HepG2 (cell line): Measurements from ENCODE around the gene ARID3C. TPM values are rescaled to one million over a fixed set of nuclear protein-coding genes. Genes with fewer than 3 reads are reported as not detected.
A peak's percentile ranks its signal among the peaks of the same experiment; 100 is the strongest.

Experiments used
- ELF1 ChIP-seq: sonication (generic); formaldehyde crosslinking; IDR thresholded peaks from 2 replicates; pipeline ENCODE4 v1.4.0; 2020; ENCODE audit warnings: missing genetic modification reagents
- KLF6 ChIP-seq: IDR thresholded peaks from 2 replicates; pipeline ENCODE4 v1.8.0; 2016; ENCODE audit warnings: missing biosample characterization, missing genetic modification reagents
- NFKB2 ChIP-seq: sonication (generic); formaldehyde crosslinking; IDR thresholded peaks from 2 replicates; pipeline ENCODE4 v1.4.0; 2020; ENCODE audit warnings: missing genetic modification reagents, borderline replicate concordance
- PHF21A ChIP-seq: sonication (generic); formaldehyde crosslinking; IDR thresholded peaks from 2 replicates; pipeline ENCODE4 v1.5.0; 2020; ENCODE audit warnings: mild to moderate bottlenecking, missing genetic modification reagents
- RXRB ChIP-seq: IDR thresholded peaks from 2 replicates; pipeline ENCODE4 v1.6.1; 2016; ENCODE audit warnings: borderline replicate concordance, missing genetic modification reagents, missing compliant biosample characterization
- SIX4 ChIP-seq: sonication (generic); formaldehyde crosslinking; IDR thresholded peaks from 2 replicates; pipeline ENCODE4 v1.4.0; 2020; ENCODE audit warnings: missing genetic modification reagents
- SMC3 ChIP-seq: IDR thresholded peaks from 2 replicates; pipeline ENCODE4 v1.6.1; 2011; ENCODE audit warnings: low read length, improper control_type of control experiment
- SOX13 ChIP-seq, 3 experiments: fragments of 450-650 bp in 1 of 3; sonication (generic) in 1 of 3; formaldehyde crosslinking in 1 of 3; IDR thresholded peaks in 2 of 3; conservative IDR thresholded peaks in 1 of 3; 2 replicates each; pipeline versions ENCODE4 v1.5.0 to v1.6.1; 2016 to 2020; ENCODE audit warnings: antibody characterized with exemption in 1 of 3, mild to moderate bottlenecking in 1 of 3, missing compliant biosample characterization in 1 of 3, missing genetic modification reagents in 1 of 3, moderate library complexity in 1 of 3
- SP1 ChIP-seq, 2 experiments: fragments of 450-650 bp in 1 of 2; sonication (generic) in 1 of 2; formaldehyde crosslinking in 1 of 2; IDR thresholded peaks; 2 replicates each; pipeline versions ENCODE4 v1.4.0 to v1.6.1; 2016 to 2020; ENCODE audit warnings: missing genetic modification reagents in 1 of 2
- SP2 ChIP-seq: sonication (generic); formaldehyde crosslinking; IDR thresholded peaks from 2 replicates; pipeline ENCODE4 v1.5.1; 2020; ENCODE audit warnings: mild to moderate bottlenecking, missing genetic modification reagents
- YEATS2 ChIP-seq: sonication (generic); formaldehyde crosslinking; IDR thresholded peaks from 2 replicates; pipeline ENCODE4 v1.4.0; 2020; ENCODE audit warnings: missing genetic modification reagents, borderline replicate concordance
- ZFP37 ChIP-seq: sonication (generic); formaldehyde crosslinking; IDR thresholded peaks from 2 replicates; pipeline ENCODE4 v1.4.0; 2020; ENCODE audit warnings: missing genetic modification reagents, borderline replicate concordance
- ZNF644 ChIP-seq: IDR thresholded peaks from 2 replicates; pipeline ENCODE4 v1.6.1; 2016; ENCODE audit warnings: low read depth
- ZNF652 ChIP-seq: IDR thresholded peaks from 2 replicates; pipeline ENCODE4 v1.6.1; 2016; ENCODE audit warnings: low read depth, borderline replicate concordance
- ZNF7 ChIP-seq: IDR thresholded peaks from 2 replicates; pipeline ENCODE4 v1.6.1; 2016; ENCODE audit warnings: missing biosample characterization, missing genetic modification reagents
- polyA plus RNA-seq, 8 experiments: library from polyadenylated mRNA; depleted of rRNA in 3 of 8; stranded (reverse) in 7 of 8; unstranded in 1 of 8; fragments of >200 nt; fragmentation: Illumina TruSeq in 4 of 8; extraction: Trizol in 4 of 8; gene quantifications; 2 replicates each; pipeline versions ENCODE4 v1.2.1 to v1.2.3, GENCODE V29; 2011 to 2016; ENCODE audit warnings: low read depth in 4 of 8, missing spikeins in 1 of 8, mixed read lengths in 1 of 8; ENCODE audit not compliant: insufficient read depth in 1 of 8
- total RNA-seq, 5 experiments: library from RNA; depleted of rRNA; stranded (reverse); fragments of >200 nt; fragmentation: Illumina TruSeq; extraction: Trizol; gene quantifications; 2 replicates each; pipeline ENCODE4 v1.2.3, GENCODE V29; 2016; ENCODE audit warnings: low read depth in 1 of 5
- TF ChIP-seq, protein P1 (sequence below): sonication (generic); formaldehyde crosslinking; IDR thresholded peaks from 2 replicates; pipeline ENCODE4 v1.4.0; 2020; ENCODE audit warnings: mild to moderate bottlenecking, missing genetic modification reagents
- TF ChIP-seq, protein P2 (sequence below): sonication (generic); IDR thresholded peaks from 2 replicates; pipeline ENCODE4 v1.6.1; 2016; ENCODE audit warnings: low read depth, borderline replicate concordance
- TF ChIP-seq, protein P3 (sequence below): sonication (generic); formaldehyde crosslinking; IDR thresholded peaks from 2 replicates; pipeline ENCODE4 v1.4.0; 2020; ENCODE audit warnings: missing genetic modification reagents
- TF ChIP-seq, protein P4 (sequence below): sonication (generic); formaldehyde crosslinking; IDR thresholded peaks from 2 replicates; pipeline ENCODE4 v1.4.0; 2020; ENCODE audit warnings: missing genetic modification reagents
- TF ChIP-seq, protein P5 (sequence below): sonication (generic); formaldehyde crosslinking; IDR thresholded peaks from 2 replicates; pipeline ENCODE4 v1.5.0; 2020; ENCODE audit warnings: missing genetic modification reagents

ARID3C gene
- total and polyA plus RNA-seq, 2 of the 13 experiments (the other 11 are each of a cell fraction or from before 2014, with no cell fraction given): not detected

DNA sequence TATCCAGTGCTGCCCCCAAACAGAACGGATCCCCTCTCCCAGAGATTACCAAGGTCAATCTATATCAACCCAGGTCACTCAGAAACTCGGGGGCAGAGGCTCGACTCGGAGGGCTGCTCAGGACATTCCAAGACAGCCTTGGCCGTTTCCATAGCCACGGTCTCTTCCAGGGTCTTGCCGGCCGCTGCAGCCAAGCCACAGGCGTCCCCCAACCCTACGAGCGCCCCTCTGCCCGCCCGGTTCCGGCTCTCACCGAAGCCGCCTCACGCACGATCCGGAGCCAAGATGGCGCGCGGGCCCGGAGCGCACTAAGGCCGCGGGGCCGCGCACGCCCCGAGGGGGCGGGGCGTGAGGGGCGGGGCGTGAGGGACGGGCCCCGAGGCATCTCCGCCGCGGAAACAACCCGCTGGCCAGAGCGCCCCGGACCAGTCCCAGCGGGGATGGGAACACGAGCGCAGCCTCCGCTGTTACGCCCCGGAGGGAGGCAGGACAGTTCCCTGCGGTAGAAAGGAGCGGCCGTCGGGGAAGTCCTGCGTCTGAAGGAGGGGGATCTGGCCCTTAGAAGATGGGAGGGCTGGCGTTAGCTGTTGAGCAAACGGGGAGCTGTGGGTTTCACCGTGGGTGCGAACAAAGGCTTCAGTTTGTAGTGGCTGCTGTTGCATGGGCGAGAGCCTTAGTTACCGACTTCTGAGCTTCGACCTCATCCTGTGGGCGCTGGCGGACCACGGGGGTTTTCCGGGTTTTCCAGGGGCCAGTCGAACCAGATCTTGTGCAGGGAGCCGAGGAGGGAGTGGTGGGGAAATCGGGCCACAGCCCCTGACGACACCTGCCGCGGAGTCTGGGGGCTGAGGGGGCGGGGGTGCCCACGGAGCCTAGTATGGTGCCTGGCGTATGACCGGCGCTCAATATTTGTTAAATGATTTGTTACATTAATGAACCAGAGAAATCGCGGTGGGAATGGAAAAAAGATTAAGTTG is 16.8 kb downstream of the ARID3C start, which contains the start of gene RPP25L (continued):
- TF ChIP-seq SIX4: peak; percentile 46; the same call in 1 of the 2 replicates
- no peak for TF ChIP-seq ZNF652 (CRISPR knock-in tag)
- TF ChIP-seq, protein P1, sequence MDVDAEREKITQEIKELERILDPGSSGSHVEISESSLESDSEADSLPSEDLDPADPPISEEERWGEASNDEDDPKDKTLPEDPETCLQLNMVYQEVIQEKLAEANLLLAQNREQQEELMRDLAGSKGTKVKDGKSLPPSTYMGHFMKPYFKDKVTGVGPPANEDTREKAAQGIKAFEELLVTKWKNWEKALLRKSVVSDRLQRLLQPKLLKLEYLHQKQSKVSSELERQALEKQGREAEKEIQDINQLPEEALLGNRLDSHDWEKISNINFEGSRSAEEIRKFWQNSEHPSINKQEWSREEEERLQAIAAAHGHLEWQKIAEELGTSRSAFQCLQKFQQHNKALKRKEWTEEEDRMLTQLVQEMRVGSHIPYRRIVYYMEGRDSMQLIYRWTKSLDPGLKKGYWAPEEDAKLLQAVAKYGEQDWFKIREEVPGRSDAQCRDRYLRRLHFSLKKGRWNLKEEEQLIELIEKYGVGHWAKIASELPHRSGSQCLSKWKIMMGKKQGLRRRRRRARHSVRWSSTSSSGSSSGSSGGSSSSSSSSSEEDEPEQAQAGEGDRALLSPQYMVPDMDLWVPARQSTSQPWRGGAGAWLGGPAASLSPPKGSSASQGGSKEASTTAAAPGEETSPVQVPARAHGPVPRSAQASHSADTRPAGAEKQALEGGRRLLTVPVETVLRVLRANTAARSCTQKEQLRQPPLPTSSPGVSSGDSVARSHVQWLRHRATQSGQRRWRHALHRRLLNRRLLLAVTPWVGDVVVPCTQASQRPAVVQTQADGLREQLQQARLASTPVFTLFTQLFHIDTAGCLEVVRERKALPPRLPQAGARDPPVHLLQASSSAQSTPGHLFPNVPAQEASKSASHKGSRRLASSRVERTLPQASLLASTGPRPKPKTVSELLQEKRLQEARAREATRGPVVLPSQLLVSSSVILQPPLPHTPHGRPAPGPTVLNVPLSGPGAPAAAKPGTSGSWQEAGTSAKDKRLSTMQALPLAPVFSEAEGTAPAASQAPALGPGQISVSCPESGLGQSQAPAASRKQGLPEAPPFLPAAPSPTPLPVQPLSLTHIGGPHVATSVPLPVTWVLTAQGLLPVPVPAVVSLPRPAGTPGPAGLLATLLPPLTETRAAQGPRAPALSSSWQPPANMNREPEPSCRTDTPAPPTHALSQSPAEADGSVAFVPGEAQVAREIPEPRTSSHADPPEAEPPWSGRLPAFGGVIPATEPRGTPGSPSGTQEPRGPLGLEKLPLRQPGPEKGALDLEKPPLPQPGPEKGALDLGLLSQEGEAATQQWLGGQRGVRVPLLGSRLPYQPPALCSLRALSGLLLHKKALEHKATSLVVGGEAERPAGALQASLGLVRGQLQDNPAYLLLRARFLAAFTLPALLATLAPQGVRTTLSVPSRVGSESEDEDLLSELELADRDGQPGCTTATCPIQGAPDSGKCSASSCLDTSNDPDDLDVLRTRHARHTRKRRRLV (CRISPR knock-in tag): no peak
- no peak; the same call in 1 of the 2 replicates for TF ChIP-seq PHF21A (CRISPR knock-in tag)
- TF ChIP-seq SP1 (IDR thresholded peaks at IDR 0.05): no peak
- peak; percentile 68 for TF ChIP-seq SP1 (CRISPR knock-in tag; IDR thresholded peaks at IDR 0.05)
- TF ChIP-seq ZNF7 (CRISPR knock-in tag): no peak
- no peak for TF ChIP-seq ZFP37 (CRISPR knock-in tag)
- TF ChIP-seq RXRB (CRISPR knock-in tag): no peak; the same call in 1 of the 2 replicates
- TF ChIP-seq SOX13 (IDR thresholded peaks at IDR 0.05): no peak
- TF ChIP-seq SOX13 (CRISPR knock-in tag; conservative IDR thresholded peaks at IDR 0.05 in 1 of 2, IDR thresholded peaks at IDR 0.05 in 1 of 2): 0 out of 4 replicates have a peak, but pooled peaks of 1 of the 2 experiments have one; percentile 6
- TF ChIP-seq SMC3: no peak
- TF ChIP-seq KLF6 (CRISPR knock-in tag): 0 out of 2 replicates have a peak, but pooled peaks have one; percentile 43
- TF ChIP-seq, protein P2, sequence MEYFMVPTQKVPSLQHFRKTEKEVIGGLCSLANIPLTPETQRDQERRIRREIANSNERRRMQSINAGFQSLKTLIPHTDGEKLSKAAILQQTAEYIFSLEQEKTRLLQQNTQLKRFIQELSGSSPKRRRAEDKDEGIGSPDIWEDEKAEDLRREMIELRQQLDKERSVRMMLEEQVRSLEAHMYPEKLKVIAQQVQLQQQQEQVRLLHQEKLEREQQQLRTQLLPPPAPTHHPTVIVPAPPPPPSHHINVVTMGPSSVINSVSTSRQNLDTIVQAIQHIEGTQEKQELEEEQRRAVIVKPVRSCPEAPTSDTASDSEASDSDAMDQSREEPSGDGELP: no peak
- TF ChIP-seq ZNF644 (CRISPR knock-in tag): no peak
- no peak for TF ChIP-seq SP2
- TF ChIP-seq, protein P3, sequence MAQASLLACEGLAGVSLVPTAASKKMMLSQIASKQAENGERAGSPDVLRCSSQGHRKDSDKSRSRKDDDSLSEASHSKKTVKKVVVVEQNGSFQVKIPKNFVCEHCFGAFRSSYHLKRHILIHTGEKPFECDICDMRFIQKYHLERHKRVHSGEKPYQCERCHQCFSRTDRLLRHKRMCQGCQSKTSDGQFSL (CRISPR knock-in tag): no peak
- peak; percentile 13; the same call in 1 of the 2 replicates for TF ChIP-seq NFKB2 (CRISPR knock-in tag)
- peak; percentile 4; the same call in 1 of the 2 replicates for TF ChIP-seq YEATS2 (CRISPR knock-in tag)
- TF ChIP-seq, protein P4, sequence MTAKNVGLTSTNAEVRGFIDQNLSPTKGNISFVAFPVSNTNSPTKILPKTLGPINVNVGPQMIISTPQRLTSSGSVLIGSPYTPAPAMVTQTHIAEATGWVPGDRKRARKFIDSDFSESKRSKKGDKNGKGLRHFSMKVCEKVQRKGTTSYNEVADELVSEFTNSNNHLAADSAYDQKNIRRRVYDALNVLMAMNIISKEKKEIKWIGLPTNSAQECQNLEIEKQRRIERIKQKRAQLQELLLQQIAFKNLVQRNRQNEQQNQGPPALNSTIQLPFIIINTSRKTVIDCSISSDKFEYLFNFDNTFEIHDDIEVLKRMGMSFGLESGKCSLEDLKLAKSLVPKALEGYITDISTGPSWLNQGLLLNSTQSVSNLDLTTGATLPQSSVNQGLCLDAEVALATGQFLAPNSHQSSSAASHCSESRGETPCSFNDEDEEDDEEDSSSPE (CRISPR knock-in tag): 0 out of 2 replicates have a peak, but pooled peaks have one; percentile 2
- TF ChIP-seq, protein P5, sequence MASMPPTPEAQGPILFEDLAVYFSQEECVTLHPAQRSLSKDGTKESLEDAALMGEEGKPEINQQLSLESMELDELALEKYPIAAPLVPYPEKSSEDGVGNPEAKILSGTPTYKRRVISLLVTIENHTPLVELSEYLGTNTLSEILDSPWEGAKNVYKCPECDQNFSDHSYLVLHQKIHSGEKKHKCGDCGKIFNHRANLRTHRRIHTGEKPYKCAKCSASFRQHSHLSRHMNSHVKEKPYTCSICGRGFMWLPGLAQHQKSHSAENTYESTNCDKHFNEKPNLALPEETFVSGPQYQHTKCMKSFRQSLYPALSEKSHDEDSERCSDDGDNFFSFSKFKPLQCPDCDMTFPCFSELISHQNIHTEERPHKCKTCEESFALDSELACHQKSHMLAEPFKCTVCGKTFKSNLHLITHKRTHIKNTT (CRISPR knock-in tag): 0 out of 2 replicates have a peak, but pooled peaks have one; percentile 64
- peak; percentile 26 for TF ChIP-seq ELF1
